ENCODE measurements around the gene NACC1. TPM values are rescaled to one million over a fixed set of nuclear protein-coding genes. Genes with fewer than 3 reads are reported as not detected.

NACC1 gene
- total and polyA plus RNA-seq, 2 donors (not counting 3 experiments of a cell fraction or from before 2014, with no cell fraction given) = 97.6 to 120 TPM

DNA sequence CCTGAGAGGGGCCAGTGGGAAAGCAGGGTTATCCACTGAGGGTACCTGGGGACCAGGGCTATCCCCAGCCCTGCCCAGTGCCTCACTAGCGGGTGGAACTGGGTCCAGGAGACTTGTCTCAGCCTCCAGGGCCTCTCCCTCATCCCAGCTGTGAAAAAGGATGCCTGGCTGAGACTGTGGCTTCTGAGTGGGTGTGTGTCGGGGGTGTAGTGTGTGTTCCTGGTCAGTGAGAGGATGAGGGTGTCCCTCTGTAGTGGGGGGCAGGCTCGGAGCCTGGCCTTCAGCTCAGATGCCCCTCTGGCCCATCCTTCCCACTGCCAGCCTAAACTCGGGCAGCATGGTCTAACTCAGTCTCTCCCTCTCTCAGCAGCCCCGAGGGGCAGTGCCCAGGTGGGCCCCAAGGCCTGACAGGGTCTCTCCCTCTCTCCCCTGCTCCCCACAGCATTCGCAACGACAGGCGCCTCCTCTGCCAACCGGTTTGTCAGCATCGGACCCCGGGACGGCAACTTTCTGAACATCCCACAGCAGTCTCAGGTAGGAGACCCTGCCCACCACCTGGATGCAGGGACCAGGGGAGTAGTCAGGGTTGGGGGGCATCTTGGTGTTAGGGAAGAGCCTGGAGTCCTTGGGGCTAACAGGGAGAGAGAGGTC is 28.1 kb upstream of the NACC1 start:
- DNase-seq (ENCODE audit: low read depth, low spot score) (no peak), FAIRE-seq (no peak)
- no TSS peak for BruUV-seq (replicated peaks)
- ChIA-PET CTCF (interaction anchor here (1.4 to 8.5 kb wide), 4 partner anchors 29 to 110 kb away, joined by 3 to 543 read pairs (median 62); no protein-coding TSS in a partner anchor), POLR2A (interaction anchor here (0.5 kb wide), 1 partner anchor 398 kb away, joined by 3 read pairs; no protein-coding TSS in a partner anchor)
- Histone ChIP-seq H3K27ac (ENCODE audit: insufficient read depth, low read depth, low read length) (no peak overlapping the region), H3K9me1 (replicated peaks; ENCODE audit: control insufficient read depth, extremely low read depth, insufficient read depth, low read length) (no peaks in the 10 kb centered on the region), H3K36me3 (ENCODE audit: control insufficient read depth in 2 of 2, extremely low read depth in 1 of 2, insufficient read depth in 2 of 2, low read length in 2 of 2) (no peaks in the 10 kb centered on the region), H3K27me3 (ENCODE audit: control insufficient read depth in 2 of 2, insufficient read depth in 2 of 2, low read length in 2 of 2) (no peaks in the 10 kb centered on the region), H4K20me1 (replicated peaks; ENCODE audit: control insufficient read depth, extremely low read depth, insufficient read depth, low read length) (no peaks in the 10 kb centered on the region), H3K4me2 (ENCODE audit: insufficient read depth, low read length) (no peak overlapping the region), H3K4me3 (replicated peaks in 1 of 3; ENCODE audit: insufficient read depth in 1 of 3, low read depth in 1 of 3, low read length in 3 of 3) (no peak overlapping the region), H3K4me1 (ENCODE audit: control insufficient read depth, extremely low read depth, insufficient read depth, low read length) (peaks cover 22% of the 10 kb centered on the region), H3K79me2 (ENCODE audit: control insufficient read depth, insufficient read depth, low read length) (no peaks in the 10 kb centered on the region), H3K9ac (replicated peaks; ENCODE audit: extremely low read depth, insufficient read depth, low read length) (no peak overlapping the region), H3K9me3 (replicated peaks; ENCODE audit: control insufficient read depth, insufficient read depth, low read length) (no peaks in the 10 kb centered on the region), H2AFZ (ENCODE audit: low read depth, low read length) (no peak overlapping the region)
- intact Hi-C loops (cut with micrococcal nuclease) = loop anchor here (5.0 kb wide), 2 partner anchors 38 to 58 kb away; no protein-coding TSS in a partner anchor
- dilution Hi-C loops (cut with MboI; ENCODE audit: extremely low pct_ligation_motif_present, low sequenced_read_pairs) = no loop called here
- TF ChIP-seq POLR2AphosphoS5 (IDR thresholded peaks at IDR 0.05; ENCODE audit: insufficient read depth, low read depth, low read length) (no peak), JUN (IDR thresholded peaks at IDR 0.05; ENCODE audit: borderline replicate concordance, insufficient read depth, insufficient read length, low read depth) (no peak), GATA2 (IDR thresholded peaks at IDR 0.05; ENCODE audit: insufficient read depth, insufficient read length, low read depth, low read length) (no peak), FOS (IDR thresholded peaks at IDR 0.05; ENCODE audit: borderline replicate concordance, insufficient read depth, low read length) (no peak), MYC (IDR thresholded peaks at IDR 0.05; ENCODE audit: low read depth, low read length) (no peak), POLR2A (IDR thresholded peaks at IDR 0.05; ENCODE audit: low read depth, low read length) (no peak), EZH2 (IDR thresholded peaks at IDR 0.05; ENCODE audit: borderline replicate concordance, low read depth, low read length, severe bottlenecking) (no peak)
- TF ChIP-seq, protein P1, sequence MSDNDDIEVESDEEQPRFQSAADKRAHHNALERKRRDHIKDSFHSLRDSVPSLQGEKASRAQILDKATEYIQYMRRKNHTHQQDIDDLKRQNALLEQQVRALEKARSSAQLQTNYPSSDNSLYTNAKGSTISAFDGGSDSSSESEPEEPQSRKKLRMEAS (IDR thresholded peaks at IDR 0.05; ENCODE audit: insufficient read depth, insufficient read length) = no peak
- TF ChIP-seq, protein P2, sequence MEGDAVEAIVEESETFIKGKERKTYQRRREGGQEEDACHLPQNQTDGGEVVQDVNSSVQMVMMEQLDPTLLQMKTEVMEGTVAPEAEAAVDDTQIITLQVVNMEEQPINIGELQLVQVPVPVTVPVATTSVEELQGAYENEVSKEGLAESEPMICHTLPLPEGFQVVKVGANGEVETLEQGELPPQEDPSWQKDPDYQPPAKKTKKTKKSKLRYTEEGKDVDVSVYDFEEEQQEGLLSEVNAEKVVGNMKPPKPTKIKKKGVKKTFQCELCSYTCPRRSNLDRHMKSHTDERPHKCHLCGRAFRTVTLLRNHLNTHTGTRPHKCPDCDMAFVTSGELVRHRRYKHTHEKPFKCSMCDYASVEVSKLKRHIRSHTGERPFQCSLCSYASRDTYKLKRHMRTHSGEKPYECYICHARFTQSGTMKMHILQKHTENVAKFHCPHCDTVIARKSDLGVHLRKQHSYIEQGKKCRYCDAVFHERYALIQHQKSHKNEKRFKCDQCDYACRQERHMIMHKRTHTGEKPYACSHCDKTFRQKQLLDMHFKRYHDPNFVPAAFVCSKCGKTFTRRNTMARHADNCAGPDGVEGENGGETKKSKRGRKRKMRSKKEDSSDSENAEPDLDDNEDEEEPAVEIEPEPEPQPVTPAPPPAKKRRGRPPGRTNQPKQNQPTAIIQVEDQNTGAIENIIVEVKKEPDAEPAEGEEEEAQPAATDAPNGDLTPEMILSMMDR (IDR thresholded peaks at IDR 0.05; ENCODE audit: extremely low read depth in 1 of 2, insufficient read depth in 1 of 2, low read depth in 1 of 2, low read length in 2 of 2) = no peak
